Gastrocnemius medialis (tissue), 4 donors: ENCODE data around the gene PCNX2.

Experiments
- POLR2A ChIP-seq, 2 donors: fragments of 450-650 bp; IDR thresholded peaks; one replicate each; pipeline ENCODE4 v1.6.1; 2017; ENCODE audit warnings: antibody characterized with exemption in 2 of 2, mild to moderate bottlenecking in 2 of 2, moderate library complexity in 2 of 2
- TF ChIP-seq, protein P1 (sequence below), 5 experiments: fragments of 450-650 bp in 3 of 5; fragments of 200-600 bp in 2 of 5; sonication (generic) in 2 of 5; IDR thresholded peaks in 4 of 5; conservative IDR thresholded peaks in 1 of 5; 1 replicate in 4 of 5; 2 replicates in 1 of 5; pipeline ENCODE4 v1.5.1; 2016 to 2019; ENCODE audit warnings: antibody characterized with exemption in 5 of 5, mild to moderate bottlenecking in 3 of 5, moderate library complexity in 3 of 5

DNA sequence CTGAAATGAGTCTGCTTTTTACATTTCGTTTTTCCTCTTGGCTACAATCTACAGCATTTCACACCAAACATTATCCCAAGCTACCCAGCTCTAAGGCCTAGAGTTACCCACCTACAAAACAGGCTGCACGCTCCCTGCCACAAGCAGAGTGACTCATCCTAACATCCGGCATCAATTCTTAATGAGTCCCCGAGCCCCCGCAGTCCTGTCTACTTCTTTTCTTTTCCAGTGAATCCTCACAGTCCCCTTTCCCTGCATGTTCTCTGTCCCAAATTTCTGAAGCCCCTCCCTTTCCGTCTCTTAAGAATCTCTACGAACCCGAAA, 650 bp downstream of the PCNX2 start:
- TF ChIP-seq POLR2A (IDR thresholded peaks at IDR 0.05): no peak
- TF ChIP-seq, protein P1, sequence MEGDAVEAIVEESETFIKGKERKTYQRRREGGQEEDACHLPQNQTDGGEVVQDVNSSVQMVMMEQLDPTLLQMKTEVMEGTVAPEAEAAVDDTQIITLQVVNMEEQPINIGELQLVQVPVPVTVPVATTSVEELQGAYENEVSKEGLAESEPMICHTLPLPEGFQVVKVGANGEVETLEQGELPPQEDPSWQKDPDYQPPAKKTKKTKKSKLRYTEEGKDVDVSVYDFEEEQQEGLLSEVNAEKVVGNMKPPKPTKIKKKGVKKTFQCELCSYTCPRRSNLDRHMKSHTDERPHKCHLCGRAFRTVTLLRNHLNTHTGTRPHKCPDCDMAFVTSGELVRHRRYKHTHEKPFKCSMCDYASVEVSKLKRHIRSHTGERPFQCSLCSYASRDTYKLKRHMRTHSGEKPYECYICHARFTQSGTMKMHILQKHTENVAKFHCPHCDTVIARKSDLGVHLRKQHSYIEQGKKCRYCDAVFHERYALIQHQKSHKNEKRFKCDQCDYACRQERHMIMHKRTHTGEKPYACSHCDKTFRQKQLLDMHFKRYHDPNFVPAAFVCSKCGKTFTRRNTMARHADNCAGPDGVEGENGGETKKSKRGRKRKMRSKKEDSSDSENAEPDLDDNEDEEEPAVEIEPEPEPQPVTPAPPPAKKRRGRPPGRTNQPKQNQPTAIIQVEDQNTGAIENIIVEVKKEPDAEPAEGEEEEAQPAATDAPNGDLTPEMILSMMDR (IDR thresholded peaks at IDR 0.05 in 4 of 5, conservative IDR thresholded peaks at IDR 0.05 in 1 of 5): no peak
